Stimulated activated CD8-positive, alpha-beta memory T cell treated with anti-CD3 and anti-CD28 coated beads, Interleukin-15, amount 100 ng/mL, for 4 hours (primary cell): ENCODE measurements around the gene ZNRF3.
"Not testable (repeated sequence)": the region's sequence is repeated elsewhere in the genome, so short reads cannot be mapped to it uniquely, and the experiment has no call there.

Source experiments
- DNase-seq, 2 donors: peaks; one replicate each; pipeline ENCODE4 v3.0.0-alpha.2; 2020; ENCODE audit warnings: low read depth in 2 of 2

Gene ZNRF3

DNA sequence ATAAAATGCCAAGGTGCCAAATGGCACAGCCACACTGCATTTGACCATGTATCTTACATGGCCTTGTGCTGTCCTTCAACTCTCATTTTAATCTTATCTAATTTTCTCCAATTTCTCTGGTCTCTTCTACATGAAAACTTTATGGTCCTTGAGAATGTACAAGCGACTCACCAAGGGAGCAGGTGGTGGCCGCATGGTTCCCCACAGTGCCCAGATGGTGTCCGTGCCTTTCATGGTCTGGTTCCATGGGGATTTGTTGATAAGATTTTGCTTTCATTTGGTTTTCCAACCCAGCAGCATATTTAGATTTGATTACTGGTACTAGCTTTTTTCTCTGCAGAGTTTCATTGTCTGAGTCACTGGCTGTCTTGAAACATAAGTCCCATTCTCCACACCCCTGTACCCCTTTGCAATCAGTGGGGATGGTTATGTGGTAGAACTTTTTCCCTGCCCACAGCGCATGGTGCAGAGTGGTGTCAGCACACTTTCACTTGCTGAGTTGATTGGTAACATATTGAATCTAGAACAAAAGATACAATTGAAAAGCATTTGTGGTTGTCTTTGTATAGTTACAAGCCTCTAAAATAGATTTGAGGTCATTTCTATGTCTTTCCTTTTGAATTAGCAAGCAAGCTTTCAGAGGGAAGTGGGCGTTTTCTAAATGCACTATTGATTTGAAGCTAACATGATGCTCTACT is 24.1 kb downstream of the ZNRF3 start:
- no peak for DNase-seq

DNA sequence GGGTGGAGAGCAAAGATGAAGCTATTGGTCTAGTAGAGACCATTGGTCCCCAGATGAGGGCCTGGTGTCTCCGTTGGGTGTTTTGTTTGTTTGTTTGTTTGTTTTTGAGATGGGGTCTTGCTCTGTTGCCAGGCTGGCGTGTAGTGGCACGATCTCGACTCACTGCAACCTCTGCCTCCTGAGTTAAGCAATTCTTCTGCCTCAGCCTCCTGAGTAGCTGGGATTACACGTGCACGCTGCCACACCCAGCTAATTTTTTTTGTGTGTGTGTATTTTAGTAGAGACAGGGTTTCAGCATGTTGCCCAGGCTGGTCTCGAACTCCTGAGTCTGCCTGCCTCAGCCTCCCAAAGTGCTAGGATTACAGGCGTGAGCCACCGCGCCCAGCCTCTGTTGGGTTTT is 25.4 kb downstream of the ZNRF3 start:
- not testable (repeated sequence) for DNase-seq

DNA sequence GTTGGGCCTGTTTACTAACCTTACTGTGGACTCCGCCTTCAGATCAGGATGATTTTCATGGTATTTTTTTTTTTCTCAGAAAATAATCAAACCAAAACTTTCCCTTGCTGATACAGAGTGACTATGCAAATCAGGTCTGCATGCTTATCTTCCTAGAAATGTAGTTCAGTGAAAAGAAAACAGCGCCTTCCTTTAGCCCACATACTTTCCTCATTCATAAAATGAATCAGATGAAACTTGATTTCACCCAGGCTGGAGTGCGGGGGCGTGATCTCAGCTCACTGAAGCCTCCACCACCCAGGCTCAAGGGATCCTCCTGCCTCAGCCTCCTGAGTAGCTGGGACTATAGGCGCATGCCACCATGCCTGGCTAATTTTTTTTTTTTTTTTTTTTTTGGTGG is 26.0 kb downstream of the ZNRF3 start:
- peak; percentile 9 to 42 for DNase-seq

DNA sequence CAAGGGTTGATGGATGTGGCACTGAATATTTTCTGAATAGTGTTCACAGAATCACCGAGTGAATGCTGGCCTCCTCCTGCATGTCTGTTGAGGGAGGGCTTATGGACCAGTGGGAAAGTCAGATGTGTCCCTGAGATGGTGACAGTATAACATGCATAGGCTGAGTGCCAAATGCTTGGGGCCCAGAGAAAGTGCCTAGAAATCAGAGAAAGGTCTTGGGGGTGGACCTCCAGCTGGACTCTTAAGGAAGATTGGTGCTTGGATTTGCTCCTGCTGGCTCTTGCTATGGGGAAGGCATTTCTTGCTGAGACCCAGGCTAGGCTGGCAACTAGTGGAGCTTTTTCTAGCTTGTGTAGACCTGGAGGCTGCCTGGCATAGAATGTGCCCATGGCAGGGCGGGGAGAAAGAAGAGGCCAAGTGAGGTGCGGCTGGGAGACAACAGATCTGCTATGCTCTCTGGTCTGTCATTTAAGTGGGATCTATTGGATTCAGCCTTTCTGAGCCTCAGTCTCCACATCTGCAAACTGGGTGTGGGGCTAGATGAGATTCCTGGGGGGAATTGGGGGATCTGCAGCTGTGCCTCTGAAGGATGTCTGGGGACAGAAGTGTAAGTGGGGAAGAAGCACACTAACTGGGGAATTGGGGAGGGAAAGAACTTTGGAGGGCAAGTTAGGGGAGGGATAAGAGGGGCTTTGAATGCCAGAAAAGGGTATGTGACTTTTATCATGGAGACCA is 27.4 kb downstream of the ZNRF3 start:
- DNase-seq: no peak

DNA sequence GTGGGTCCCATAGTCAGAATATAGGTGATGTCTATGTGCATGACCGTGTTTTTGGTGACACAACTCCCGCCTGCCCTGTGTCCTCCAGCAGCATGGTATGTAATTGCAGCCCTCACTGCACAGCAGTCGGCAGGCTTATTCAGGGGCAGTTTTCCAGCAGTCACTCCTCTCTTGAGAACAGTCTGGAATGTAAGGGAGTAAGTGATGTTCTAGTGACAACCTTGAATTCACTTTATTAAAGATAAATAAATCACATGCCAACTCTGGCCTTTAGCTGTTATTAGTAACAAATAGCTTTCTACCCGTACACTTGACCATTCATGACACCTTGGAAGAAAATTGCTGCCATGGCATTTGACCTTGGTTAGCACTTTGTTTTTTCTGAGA is 27.9 kb downstream of the ZNRF3 start:
- DNase-seq: no peak

DNA sequence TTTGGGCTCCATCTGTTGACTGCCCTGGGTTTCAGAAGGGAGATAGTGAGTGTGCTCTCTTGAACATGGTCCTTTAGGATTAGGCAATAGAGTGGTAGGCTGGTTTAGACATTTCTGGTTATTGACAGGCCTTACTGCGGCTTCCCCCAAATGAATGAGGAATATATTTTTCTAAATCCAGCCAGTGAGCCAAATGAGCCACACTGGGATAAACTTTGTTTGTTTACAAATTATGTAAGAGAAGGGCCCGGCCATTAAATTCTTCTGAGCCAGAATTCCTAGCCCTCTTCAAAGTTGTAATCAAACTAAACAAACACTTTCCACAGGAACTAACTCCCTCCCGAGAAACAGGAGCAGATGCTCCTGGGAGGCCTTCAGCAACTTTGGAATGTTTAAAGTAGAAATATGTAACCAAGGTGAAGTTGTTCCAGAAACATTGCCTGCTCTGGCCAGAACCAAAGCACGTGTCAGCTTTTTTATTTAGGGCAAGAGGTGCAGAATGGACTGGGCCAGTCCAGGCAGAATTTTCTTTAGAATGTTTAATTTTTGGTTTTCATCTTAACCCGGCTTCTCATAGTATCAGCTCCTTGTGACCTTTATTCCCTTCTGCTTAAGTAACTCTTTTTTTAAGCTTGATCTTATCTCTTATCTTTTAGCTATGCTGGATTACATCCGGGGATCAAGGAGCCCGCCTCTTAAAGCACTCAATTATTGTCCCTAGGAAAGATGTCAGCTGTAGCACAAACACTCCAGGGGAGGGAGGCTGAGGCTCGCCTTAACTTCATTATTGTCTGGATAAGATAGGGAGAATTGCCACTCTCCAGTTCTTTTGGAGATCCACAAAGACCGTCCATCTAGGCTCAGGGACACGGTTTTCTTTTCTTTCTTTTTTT is 28.7 kb downstream of the ZNRF3 start:
- DNase-seq: no peak

DNA sequence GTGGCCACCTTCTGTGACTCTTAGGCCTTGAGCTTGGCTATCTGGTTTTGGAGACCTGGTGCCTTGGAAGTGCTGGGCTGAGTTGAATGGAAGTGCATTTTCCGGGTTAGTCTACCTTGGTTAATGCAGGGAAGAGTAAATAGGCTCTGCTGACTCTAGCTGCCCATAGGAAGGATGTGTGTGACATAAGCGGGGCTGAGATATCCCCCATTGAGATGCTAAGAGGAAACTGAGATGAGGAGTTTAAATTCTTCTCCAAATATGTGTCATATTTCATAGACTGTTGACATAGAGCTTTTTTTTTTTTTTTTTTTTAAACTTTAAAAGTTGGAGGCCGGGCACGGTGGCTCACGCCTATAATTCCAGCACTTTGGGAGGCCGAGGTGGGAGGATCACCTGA is 30.8 kb downstream of the ZNRF3 start:
- no peak for DNase-seq

DNA sequence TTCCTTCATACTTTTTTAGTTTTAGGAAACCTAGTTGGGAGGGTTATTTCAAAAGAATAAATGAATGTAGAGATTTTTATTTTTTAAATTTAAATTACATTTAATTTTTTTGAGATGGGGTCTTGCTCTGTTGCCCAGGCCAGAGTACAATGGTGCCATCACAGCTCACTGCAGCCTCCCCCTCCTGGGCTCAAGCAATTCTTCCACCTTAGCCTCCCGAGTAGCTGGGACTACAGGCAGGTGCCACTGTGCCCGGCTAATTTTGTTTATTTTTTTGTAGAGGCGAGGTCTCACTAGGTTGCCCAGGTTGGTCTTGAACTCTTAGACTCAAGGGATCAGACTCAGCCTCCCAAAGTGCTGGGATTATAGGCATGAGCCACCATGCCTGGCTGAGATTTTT is 32.6 kb downstream of the ZNRF3 start:
- DNase-seq: no peak

DNA sequence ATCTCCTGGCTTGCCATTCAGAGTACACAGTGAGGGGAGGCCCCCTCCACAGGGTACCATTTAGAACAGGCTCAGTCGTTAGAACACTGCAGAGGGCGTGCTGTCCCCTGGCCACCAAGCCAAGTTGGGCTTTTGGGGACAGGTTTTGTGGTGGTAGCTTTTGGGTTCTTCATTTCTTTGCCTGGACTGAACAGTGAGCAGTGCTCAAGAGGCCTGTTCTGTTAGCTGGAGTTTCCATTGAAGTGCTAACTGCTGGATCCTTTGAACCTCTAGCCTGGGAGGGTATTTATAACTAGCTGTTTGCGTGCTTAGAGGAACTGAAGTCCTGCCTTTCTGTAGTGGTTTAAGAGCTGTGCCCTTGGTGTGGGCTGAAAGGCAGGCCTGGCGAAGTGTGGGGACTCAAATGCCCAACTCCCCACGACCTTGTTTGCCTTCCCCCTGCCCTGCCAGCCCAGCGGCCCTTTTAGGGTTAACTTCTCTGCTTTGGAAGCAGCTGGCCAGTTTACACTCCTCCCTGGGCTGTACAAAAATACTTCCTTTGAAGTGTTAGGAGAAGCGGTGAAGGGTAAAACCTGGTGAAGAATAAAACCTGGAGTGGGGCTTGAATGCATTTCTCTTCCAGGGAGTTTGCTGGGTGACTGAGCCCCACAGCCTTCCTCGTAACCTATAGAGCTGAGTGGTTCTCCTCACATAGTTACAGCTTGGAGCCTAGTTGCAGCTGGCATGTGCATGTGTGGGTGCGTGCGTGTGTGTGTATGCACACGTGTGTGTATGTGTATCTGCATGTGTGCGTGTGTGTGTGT is 34.6 kb downstream of the ZNRF3 start:
- DNase-seq: no peak

DNA sequence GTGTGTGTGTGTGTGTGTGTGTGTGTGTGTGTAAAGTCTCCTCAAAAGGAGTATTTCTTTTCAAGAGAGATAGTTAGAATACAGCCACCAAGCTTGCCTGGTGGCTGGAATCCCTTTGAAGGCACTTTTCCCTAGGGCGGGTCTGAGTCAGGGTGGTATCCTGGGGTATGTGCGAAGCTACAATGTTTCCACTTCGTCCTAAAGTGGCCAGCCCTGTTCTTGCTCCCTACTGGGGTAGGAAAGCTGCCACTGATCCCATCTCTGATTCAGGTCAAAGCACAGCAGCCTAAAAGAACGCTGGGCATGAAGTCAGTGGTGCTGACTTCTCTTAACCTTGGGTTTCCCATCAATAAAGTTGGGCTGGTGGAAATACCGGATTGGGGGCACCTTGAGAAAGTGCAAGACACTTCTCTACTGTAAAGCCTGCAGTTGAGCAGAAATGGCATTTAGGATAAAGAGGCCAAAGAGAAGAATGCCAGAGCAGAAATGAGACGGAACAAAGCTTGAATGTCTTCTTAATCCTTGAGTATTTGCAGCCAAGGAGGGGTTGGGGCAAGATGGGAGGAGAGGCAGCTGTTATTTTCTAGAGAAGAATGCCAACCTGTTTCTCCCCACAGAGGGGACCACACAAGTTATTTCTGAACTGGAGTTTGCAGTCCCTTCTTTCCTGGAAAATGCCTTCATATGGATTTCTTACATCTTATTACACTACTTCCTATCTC is 35.3 kb downstream of the ZNRF3 start:
- no peak for DNase-seq

DNA sequence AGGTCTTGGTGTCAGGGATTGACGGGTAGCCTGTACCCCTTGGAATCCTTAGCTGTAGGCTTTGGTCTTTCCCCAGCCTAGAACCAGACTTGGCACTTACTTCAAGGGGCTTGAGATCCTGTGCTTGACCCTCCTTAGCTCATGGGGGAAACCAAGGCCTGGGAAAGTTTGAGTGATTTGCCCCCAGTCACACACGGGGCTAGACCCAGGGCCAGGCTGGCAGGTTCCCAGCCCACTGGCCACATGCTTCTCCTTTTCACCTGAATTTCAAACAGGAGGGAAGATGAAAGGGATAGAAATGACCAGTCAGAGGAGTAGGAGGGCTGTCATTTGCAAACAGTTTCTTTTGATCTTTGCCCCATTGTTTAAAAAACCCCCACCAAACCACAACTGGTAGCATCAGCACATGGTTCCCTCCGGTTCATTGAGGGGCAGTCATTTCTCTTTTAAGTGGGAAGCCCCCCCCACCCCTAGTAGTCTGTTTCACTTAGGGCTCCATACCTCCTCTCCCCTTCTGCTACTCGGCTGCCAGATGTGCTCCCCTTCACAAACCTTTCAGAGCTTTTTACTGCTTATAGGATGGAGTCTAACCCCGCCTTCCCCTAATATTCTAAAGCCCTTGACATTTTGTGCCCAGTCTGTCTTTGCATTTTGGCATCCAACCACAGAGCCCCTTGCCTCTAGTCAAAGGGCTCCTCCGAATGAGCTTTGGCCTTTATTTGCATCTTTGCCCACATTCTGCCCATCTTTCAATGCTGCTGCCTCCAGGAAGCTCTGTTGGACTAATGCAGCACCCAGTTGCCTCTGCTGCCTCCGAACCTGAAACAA is 37.6 kb downstream of the ZNRF3 start:
- no peak for DNase-seq

DNA sequence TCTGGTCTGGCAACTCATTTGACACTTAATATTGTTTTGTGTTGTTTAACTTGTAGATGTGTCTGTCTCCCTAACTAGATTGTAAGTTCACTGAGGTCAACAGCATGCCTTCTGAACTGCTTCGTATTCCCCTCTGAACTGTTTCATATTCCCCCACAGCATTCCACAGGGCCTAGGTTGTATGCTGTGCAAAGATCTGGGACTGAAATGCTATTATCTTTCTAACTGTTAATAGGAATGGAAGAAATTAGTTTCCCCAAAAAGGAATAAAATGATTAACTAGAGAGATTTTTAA is 38.2 kb downstream of the ZNRF3 start:
- DNase-seq: no peak

DNA sequence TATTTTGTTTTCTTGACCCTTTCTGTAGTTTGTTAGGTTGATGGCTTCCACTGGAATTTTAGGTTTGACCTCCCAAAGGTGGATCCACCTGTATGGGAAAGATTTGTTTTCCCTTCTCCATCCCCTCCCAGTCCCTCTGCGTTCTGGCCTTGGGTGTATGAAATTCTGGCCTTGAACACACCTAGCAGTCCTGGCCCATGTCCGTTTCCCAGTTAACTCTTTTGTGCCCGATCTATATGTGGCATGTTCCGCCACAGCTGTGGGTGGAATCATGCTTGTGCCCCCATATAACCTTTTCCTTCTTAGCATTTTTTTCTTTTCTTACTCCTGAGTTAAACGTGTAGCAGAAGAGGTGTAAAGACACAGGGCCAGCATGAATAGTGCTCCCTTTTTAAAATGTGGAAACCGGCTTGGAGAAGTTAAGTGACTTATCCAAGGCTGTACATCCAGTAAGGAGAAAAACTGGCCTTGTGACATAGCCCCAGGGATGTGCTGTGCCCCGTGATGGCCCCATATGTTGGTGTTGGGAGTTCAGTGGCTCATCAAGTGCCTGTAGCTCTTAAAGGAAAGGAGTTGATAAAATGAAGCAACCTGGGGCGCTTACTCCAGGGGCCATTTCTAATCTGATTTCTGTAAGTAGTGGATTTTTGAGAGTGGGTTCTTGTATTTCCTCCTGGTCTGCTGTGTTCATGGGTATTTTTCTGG is 39.3 kb downstream of the ZNRF3 start:
- DNase-seq: no peak

DNA sequence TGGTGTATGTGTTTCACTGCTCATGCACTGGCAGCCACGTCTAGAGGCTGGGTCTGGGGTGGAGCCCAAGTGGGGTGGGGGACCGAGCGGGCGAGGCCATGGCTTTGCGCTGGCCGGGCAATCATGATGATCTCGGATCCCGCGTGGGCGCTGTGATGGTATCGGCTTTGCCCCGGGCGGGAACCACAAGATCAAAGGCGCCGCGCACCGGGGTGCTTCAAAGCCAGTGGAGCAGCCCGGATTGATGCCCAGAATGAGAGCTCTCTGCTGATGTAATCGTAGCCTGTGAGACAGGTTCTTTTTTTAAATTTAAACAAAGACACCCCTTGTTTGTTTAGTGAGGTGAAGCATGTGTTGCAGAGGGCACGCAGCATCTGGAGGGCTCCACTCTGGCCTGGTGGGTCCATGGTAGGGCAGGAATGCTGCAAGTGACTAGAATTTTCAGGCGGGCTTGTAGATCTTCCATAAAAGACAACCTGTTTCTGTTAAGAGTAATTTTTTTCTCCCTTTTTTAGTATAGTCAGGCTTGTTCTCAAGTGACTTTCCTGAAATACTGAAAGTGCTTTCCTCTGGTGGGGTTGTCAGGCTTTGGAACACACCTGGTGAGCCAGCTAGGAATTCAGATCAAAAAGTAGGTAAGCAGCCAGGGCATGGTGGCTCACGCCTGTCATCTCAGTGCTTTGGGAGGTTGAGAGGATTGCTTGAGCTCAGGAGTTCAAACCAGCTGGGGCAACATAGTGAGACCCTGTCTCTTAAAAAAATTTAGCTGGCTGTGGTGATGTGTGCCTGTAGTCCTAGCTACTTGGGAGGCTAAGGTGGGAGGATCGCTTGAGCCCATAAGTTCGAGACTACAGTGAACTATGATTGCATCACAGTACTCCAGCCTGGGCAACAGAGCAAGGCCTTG is 40.7 kb downstream of the ZNRF3 start:
- DNase-seq: no peak

DNA sequence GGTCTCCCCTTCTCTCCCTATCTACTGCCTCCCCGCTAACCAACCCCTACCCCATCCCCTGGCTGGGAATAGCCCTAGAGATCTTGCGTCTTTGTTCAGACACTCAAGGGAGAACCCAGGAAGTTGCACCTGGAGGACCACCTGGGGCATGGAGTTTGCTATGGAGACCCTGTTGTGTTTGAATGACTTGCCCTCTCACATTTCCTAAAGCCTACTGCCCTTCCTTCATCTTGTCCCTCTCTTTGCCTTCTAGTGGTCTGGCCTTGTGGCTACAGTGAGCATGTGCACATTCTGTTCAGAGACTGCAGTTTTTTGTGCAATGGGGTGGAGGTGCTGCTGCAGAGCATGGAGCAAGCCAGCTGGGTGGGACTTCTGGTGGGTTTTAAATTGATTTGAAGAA is 42.5 kb downstream of the ZNRF3 start:
- DNase-seq: no peak

DNA sequence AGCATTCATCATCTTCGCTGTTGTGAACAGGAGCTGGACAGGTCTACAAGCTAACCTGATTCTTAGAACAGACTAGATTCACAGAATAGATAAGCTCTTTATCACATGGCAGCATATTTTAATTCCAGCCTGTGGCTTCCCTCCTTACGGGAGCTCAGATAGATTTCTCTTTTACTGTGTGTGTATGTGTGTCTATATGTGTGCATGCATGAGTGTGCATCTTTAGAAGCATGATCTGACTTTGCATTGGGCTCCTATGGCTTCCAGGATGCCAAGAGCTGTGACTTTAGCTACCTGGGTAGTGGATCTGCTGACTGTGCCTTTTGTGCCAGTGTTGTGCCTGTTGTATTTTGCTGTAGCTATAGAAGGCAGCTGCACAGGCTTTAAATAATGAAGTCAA is 44.3 kb downstream of the ZNRF3 start:
- no peak for DNase-seq

DNA sequence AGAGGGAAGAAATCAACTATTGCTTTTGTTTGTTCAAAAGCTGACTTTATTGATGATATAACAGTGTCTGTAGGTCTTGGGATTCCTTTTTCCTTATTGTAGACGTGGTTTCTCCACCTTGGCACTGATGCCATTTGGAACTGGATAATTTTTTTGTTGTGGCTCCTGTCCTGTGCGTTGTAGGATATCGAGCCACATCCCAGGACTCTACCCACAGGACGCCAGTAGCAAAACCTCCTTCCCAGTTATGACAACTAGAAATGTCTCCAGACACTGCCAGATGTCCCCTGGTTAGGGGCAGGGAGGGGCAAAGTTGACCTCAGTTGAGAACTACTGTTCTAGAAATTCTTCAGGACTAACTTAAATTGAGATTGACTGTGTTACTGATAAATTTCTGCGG is 45.8 kb downstream of the ZNRF3 start:
- no peak for DNase-seq

DNA sequence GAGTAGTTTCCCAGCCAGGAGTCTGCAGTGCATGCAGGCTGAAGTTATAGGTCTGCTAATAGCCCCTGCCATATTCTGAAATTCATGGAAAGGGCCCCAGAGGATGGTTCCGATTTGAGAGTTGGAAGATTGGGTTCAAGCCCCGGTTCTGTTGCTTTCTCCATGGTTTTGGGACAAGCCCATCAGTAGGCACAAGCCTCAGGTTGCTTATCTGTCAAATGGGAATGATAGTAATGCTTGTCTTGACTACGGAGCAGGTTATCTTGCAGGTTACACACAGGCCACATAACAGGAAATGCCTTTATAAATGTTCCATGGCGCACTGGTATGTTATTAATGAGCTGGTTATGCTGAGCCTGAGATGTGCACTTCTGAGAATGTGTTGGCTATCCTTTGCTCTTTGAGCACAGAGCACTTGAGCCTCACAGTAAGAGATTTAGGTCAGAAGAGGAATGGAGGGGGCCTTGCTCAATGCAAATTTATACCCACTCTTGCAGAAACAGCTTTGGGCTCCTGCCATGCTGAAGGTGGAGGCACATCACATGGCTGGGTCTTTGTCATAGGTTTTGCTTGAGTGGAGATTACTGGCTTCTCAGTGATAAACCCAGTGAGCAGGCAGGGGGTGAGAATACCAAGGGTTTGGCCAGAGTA is 47.1 kb downstream of the ZNRF3 start:
- no peak for DNase-seq
